HCT116 (cell line): ENCODE data around the gene GCK. TPM values are rescaled to one million over a fixed set of nuclear protein-coding genes. Genes with fewer than 3 reads are reported as not detected.

Experiments used
- ATAC-seq: fragments of 200-7000 bp; cut with Tn5 transposase; 2 replicates; pipeline ENCODE4 v1.9.1; 2020; ENCODE audit warnings: mild to moderate bottlenecking, moderate library complexity
- BruUV-seq: library from RNA; stranded (reverse); fragments of 400-500 nt; replicated peaks from 2 replicates; lab custom pipeline; 2021; lab: Mats Ljungman, UMichigan
- CTCF ChIA-PET: fragments of 300-600 bp; sonication (Branson Sonifier 250); formaldehyde crosslinking; loops from one replicate; lab custom pipeline; 2021; ENCODE audit warnings: antibody characterized with exemption; lab: Charles Lee
- POLR2A ChIA-PET: fragments of 300-600, 350-600 bp; sonication (Branson Sonifier 250); formaldehyde crosslinking; loops from one replicate; lab custom pipeline; 2021; ENCODE audit warnings: antibody characterized with exemption; lab: Charles Lee
- RAD21 ChIA-PET, 2 experiments: fragments of 300-600 bp; sonication (Branson Sonifier 250); formaldehyde crosslinking; loops; one replicate each; lab custom pipeline; 2023; ENCODE audit warnings: low total read pairs in 2 of 2; ENCODE audit not compliant: uncharacterized antibody in 2 of 2, unreplicated experiment in 2 of 2, low non-redundant PET in 1 of 2; lab: Charles Lee
- DNase-seq: peaks from one replicate; pipeline ENCODE4 v3.0.0-alpha.2; 2010; ENCODE audit warnings: low read depth, low spot score
- H2AFZ ChIP-seq: fragments of 200-600 bp; shearing (Covaris generic), sonication (generic); 2 replicates; pipeline ENCODE4 v1.6.1; 2017; ENCODE audit warnings: low read depth, mixed run types, mixed read lengths, antibody characterized with exemption, low read length; ENCODE audit not compliant: poor library complexity, severe bottlenecking
- H3K27ac ChIP-seq: 2 replicates; pipeline ENCODE4 v1.5.1; 2012; ENCODE audit warnings: low read depth, low read length
- H3K27me3 ChIP-seq: fragments of 200-600 bp; sonication (generic); 2 replicates; pipeline ENCODE4 v1.6.1; 2016; ENCODE audit warnings: mixed run types, low read length, mixed read lengths; ENCODE audit not compliant: insufficient read depth
- H3K36me3 ChIP-seq, 2 experiments: fragments of 200-500 bp in 1 of 2; fragments of 200-600 bp in 1 of 2; sonication (Bioruptor generic) in 1 of 2; sonication (generic) in 1 of 2; 2 replicates each; pipeline versions ENCODE4 v1.5.1 to v1.6.1; 2014 to 2016; ENCODE audit warnings: low read length in 2 of 2, inconsistent platforms in 1 of 2, mixed read lengths in 1 of 2, mixed run types in 1 of 2; ENCODE audit not compliant: insufficient read depth in 2 of 2, control insufficient read depth in 1 of 2
- H3K4me1 ChIP-seq, 2 experiments: fragments of 200-600 bp in 1 of 2; sonication (generic) in 1 of 2; 2 replicates each; pipeline versions ENCODE4 v1.5.1 to v1.6.1; 2012 to 2017; ENCODE audit warnings: low read length in 2 of 2, inconsistent platforms in 1 of 2, mild to moderate bottlenecking in 1 of 2, mixed read lengths in 1 of 2, mixed run types in 1 of 2, moderate library complexity in 1 of 2; ENCODE audit not compliant: insufficient read depth in 2 of 2, control insufficient read depth in 1 of 2
- H3K4me2 ChIP-seq: fragments of 200-600 bp; sonication (generic); 2 replicates; pipeline ENCODE4 v1.6.1; 2017; ENCODE audit warnings: mixed run types, low read length, mixed read lengths
- H3K4me3 ChIP-seq, 2 experiments: fragments of 200-600 bp in 1 of 2; sonication (generic) in 1 of 2; replicated peaks in 1 of 2; 2 replicates each; pipeline ENCODE4 v1.5.1; 2011 to 2016; ENCODE audit warnings: low read length in 2 of 2, control low read depth in 1 of 2, low read depth in 1 of 2, mild to moderate bottlenecking in 1 of 2, mixed read lengths in 1 of 2, mixed run types in 1 of 2
- H3K79me2 ChIP-seq: fragments of 200-600 bp; sonication (generic); 2 replicates; pipeline ENCODE4 v1.6.1; 2017; ENCODE audit warnings: mild to moderate bottlenecking, mixed run types, low read length, moderate library complexity, mixed read lengths; ENCODE audit not compliant: insufficient read depth
- H3K9ac ChIP-seq: fragments of 200-600 bp; sonication (generic); 2 replicates; pipeline ENCODE4 v1.6.1; 2016; ENCODE audit warnings: low read length, mixed read lengths
- H3K9me2 ChIP-seq: fragments of 200-600 bp; sonication (generic), shearing (Covaris generic); 2 replicates; pipeline ENCODE4 v1.6.1; 2017; ENCODE audit warnings: mixed run types, mild to moderate bottlenecking, moderate library complexity; ENCODE audit not compliant: insufficient read depth
- H3K9me3 ChIP-seq, 2 experiments: fragments of 200-500 bp in 1 of 2; fragments of 200-600 bp in 1 of 2; sonication (Bioruptor generic) in 1 of 2; sonication (generic) in 1 of 2; 2 replicates each; pipeline ENCODE4 v1.6.1; 2014 to 2017; ENCODE audit warnings: low read length in 2 of 2, mixed read lengths in 2 of 2, inconsistent platforms in 1 of 2, low read depth in 1 of 2, mild to moderate bottlenecking in 1 of 2, mixed run types in 1 of 2, moderate library complexity in 1 of 2; ENCODE audit not compliant: control insufficient read depth in 1 of 2, insufficient read depth in 1 of 2
- H4K20me1 ChIP-seq: fragments of 200-600 bp; sonication (generic), shearing (Covaris generic); 2 replicates; pipeline ENCODE4 v1.6.1; 2017; ENCODE audit warnings: mixed run types, mild to moderate bottlenecking, moderate library complexity; ENCODE audit not compliant: insufficient read depth
- CBX3 ChIP-seq: IDR thresholded peaks from 2 replicates; pipeline ENCODE4 v1.6.1; 2012; ENCODE audit warnings: low read depth
- CTCF ChIP-seq, 3 experiments: fragments of 200-600 bp in 1 of 3; sonication (generic) in 1 of 3; IDR thresholded peaks in 2 of 3; conservative IDR thresholded peaks in 1 of 3; 2 replicates each; pipeline ENCODE4 v1.5.1; 2012 to 2017; ENCODE audit warnings: low read depth in 2 of 3, low read length in 2 of 3, antibody characterized with exemption in 1 of 3, borderline replicate concordance in 1 of 3, control low read depth in 1 of 3, mild to moderate bottlenecking in 1 of 3, mixed read lengths in 1 of 3, mixed run types in 1 of 3, moderate library complexity in 1 of 3; ENCODE audit not compliant: insufficient read depth in 1 of 3
- EZH2 ChIP-seq: fragments of 200-600 bp; sonication (generic); IDR thresholded peaks from 2 replicates; pipeline ENCODE4 v1.6.1; 2017; ENCODE audit warnings: antibody characterized with exemption, mixed run types
- EZH2phosphoT487 ChIP-seq: fragments of 200-600 bp; IDR thresholded peaks from 2 replicates; pipeline ENCODE4 v1.6.1; 2018; ENCODE audit warnings: antibody characterized with exemption, borderline replicate concordance
- FOSL1 ChIP-seq: IDR thresholded peaks from 2 replicates; pipeline ENCODE4 v1.6.1; 2012; ENCODE audit warnings: low read depth
- JUND ChIP-seq: IDR thresholded peaks from 2 replicates; pipeline ENCODE4 v1.6.1; 2012
- POLR2A ChIP-seq: IDR thresholded peaks from 2 replicates; pipeline ENCODE4 v1.7.0; 2011; ENCODE audit warnings: borderline replicate concordance; ENCODE audit not compliant: insufficient read depth, insufficient read length; ENCODE audit errors: extremely low read depth
- POLR2AphosphoS5 ChIP-seq: IDR thresholded peaks from 2 replicates; pipeline ENCODE4 v1.6.1; 2011; ENCODE audit warnings: mild to moderate bottlenecking, low read depth, low read length, moderate library complexity
- RAD21 ChIP-seq: IDR thresholded peaks from 2 replicates; pipeline ENCODE4 v1.6.1; 2012; ENCODE audit warnings: low read depth, mild to moderate bottlenecking
- SIN3A ChIP-seq: IDR thresholded peaks from 2 replicates; pipeline ENCODE4 v1.6.1; 2012; ENCODE audit warnings: low read depth
- SP1 ChIP-seq: IDR thresholded peaks from 2 replicates; pipeline ENCODE4 v1.6.1; 2012; ENCODE audit warnings: low read depth
- TCF7L2 ChIP-seq: IDR thresholded peaks from 2 replicates; pipeline ENCODE4 v1.7.0; 2011; ENCODE audit warnings: borderline replicate concordance, inconsistent platforms; ENCODE audit not compliant: insufficient read depth, insufficient read length; ENCODE audit errors: extremely low read depth
- YY1 ChIP-seq: IDR thresholded peaks from 2 replicates; pipeline ENCODE4 v1.6.1; 2011; ENCODE audit warnings: low read length, low read depth, moderate library complexity, mild to moderate bottlenecking; ENCODE audit not compliant: insufficient replicate concordance; ENCODE audit errors: extremely low read depth
- ZFX ChIP-seq: fragments of 450-650 bp; IDR thresholded peaks from 2 replicates; pipeline ENCODE4 v1.6.1; 2017
- ZNF274 ChIP-seq: fragments of 200-500 bp; sonication (Bioruptor generic); IDR thresholded peaks from 2 replicates; pipeline ENCODE4 v1.6.1; 2014; ENCODE audit warnings: mild to moderate bottlenecking, low read depth, low read length, inconsistent platforms
- intact Hi-C: fragments of 100-400 bp; cut with micrococcal nuclease; formaldehyde crosslinking; loops from 2 replicates; pipeline ENCODE4 v1.10.0; 2022
- total RNA-seq: library from RNA; stranded (reverse); gene quantifications from one replicate; pipeline ENCODE4 v1.2.1, GENCODE V29; 2021; ENCODE audit not compliant: unreplicated experiment
- TF ChIP-seq, protein P1 (sequence below): IDR thresholded peaks from 2 replicates; pipeline ENCODE4 v1.6.1; 2012
- TF ChIP-seq, protein P2 (sequence below): IDR thresholded peaks from 2 replicates; pipeline ENCODE4 v1.6.1; 2012
- TF ChIP-seq, protein P3 (sequence below): IDR thresholded peaks from 2 replicates; pipeline ENCODE4 v1.6.1; 2011; ENCODE audit warnings: mild to moderate bottlenecking, low read length, moderate library complexity; ENCODE audit not compliant: insufficient replicate concordance; ENCODE audit errors: extremely low read depth
- TF ChIP-seq, protein P4 (sequence below): IDR thresholded peaks from 2 replicates; pipeline ENCODE4 v1.6.1; 2012; ENCODE audit warnings: low read depth

The GCK gene
- total RNA-seq, 1 experiment from 2014 or later: 0.34 TPM

DNA sequence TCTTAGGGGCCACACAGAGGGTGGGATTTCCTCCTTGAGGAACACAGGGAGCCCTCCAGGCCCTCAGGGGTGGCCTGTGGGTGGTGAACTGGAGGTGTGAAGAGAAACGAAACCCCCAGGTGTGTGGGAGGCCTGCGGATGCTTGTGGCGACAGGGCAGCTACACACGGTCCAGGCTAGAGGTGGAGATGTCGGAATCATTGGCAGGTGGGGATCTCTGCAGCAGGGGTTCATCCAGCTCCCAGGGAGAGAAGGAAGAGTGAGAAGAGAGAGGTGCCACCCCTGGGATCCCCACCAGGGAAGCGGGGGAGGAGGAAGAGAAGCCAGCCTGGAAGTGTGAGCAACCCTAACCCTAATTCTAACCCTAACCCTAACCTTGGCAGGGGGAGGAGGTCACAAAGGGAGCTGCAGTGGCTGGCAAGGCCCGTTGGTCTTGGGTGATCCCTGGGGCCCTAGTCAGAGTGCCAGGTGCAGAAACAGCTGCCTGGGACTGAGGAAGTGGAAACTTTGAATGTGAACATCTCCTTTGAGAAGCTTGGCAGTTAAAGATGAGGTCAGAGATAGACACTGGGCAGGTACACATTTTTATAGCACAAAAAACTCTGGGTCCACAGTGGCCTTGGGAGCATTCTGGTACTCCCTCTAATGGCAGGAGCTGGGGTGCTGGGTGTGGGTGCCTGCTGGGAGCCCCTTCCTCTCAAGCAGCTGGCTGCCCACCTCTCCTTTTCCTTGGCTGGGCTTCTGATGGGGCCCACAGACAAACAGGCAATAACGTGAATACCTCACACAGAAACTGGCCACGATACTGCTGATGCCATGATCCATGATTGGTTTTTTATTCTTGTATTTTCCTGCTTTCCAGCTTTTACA lies 91.9 kb downstream of the GCK start:
- ChIA-PET RAD21 (no interaction called here), POLR2A (interaction anchor here (1.5 kb wide), 1 partner anchor 13 kb away, joined by 3 read pairs; no protein-coding TSS in a partner anchor), CTCF (no interaction called here)
- TF ChIP-seq TCF7L2 (no peak), CTCF (IDR thresholded peaks at IDR 0.05 in 2 of 3, conservative IDR thresholded peaks at IDR 0.05 in 1 of 3; ENCODE audit: borderline replicate concordance in 1 of 3, insufficient read depth in 1 of 3, low read depth in 2 of 3, low read length in 2 of 3) (no peak), POLR2A (no peak), SP1 (no peak), SIN3A (no peak), JUND (no peak), EZH2phosphoT487 (no peak), EZH2 (no peak), CBX3 (no peak), ZNF274 (no peak), RAD21 (no peak), ZFX (no peak), POLR2AphosphoS5 (no peak), FOSL1 (no peak), YY1 (no peak)
- TF ChIP-seq, protein P1, sequence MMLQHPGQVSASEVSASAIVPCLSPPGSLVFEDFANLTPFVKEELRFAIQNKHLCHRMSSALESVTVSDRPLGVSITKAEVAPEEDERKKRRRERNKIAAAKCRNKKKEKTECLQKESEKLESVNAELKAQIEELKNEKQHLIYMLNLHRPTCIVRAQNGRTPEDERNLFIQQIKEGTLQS: no peak
- TF ChIP-seq, protein P2, sequence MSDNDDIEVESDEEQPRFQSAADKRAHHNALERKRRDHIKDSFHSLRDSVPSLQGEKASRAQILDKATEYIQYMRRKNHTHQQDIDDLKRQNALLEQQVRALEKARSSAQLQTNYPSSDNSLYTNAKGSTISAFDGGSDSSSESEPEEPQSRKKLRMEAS: no peak
- TF ChIP-seq, protein P3, sequence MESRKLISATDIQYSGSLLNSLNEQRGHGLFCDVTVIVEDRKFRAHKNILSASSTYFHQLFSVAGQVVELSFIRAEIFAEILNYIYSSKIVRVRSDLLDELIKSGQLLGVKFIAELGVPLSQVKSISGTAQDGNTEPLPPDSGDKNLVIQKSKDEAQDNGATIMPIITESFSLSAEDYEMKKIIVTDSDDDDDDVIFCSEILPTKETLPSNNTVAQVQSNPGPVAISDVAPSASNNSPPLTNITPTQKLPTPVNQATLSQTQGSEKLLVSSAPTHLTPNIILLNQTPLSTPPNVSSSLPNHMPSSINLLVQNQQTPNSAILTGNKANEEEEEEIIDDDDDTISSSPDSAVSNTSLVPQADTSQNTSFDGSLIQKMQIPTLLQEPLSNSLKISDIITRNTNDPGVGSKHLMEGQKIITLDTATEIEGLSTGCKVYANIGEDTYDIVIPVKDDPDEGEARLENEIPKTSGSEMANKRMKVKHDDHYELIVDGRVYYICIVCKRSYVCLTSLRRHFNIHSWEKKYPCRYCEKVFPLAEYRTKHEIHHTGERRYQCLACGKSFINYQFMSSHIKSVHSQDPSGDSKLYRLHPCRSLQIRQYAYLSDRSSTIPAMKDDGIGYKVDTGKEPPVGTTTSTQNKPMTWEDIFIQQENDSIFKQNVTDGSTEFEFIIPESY: no peak
- TF ChIP-seq, protein P4, sequence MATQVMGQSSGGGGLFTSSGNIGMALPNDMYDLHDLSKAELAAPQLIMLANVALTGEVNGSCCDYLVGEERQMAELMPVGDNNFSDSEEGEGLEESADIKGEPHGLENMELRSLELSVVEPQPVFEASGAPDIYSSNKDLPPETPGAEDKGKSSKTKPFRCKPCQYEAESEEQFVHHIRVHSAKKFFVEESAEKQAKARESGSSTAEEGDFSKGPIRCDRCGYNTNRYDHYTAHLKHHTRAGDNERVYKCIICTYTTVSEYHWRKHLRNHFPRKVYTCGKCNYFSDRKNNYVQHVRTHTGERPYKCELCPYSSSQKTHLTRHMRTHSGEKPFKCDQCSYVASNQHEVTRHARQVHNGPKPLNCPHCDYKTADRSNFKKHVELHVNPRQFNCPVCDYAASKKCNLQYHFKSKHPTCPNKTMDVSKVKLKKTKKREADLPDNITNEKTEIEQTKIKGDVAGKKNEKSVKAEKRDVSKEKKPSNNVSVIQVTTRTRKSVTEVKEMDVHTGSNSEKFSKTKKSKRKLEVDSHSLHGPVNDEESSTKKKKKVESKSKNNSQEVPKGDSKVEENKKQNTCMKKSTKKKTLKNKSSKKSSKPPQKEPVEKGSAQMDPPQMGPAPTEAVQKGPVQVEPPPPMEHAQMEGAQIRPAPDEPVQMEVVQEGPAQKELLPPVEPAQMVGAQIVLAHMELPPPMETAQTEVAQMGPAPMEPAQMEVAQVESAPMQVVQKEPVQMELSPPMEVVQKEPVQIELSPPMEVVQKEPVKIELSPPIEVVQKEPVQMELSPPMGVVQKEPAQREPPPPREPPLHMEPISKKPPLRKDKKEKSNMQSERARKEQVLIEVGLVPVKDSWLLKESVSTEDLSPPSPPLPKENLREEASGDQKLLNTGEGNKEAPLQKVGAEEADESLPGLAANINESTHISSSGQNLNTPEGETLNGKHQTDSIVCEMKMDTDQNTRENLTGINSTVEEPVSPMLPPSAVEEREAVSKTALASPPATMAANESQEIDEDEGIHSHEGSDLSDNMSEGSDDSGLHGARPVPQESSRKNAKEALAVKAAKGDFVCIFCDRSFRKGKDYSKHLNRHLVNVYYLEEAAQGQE: no peak

More for the DNA sequence above, 91.9 kb downstream of the GCK start:
- no peaks in the 10 kb centered on the region for H3K9me3 ChIP-seq
- BruUV-seq: no TSS peak
- no peaks in the 10 kb centered on the region for H3K9me2 ChIP-seq
- no peaks in the 10 kb centered on the region for H3K79me2 ChIP-seq
- H3K4me3 ChIP-seq: no peak overlapping the region
- no peaks in the 10 kb centered on the region for H4K20me1 ChIP-seq
- no peak overlapping the region for H3K9ac ChIP-seq
- no peak overlapping the region for H3K4me2 ChIP-seq
- H2AFZ ChIP-seq: no peak overlapping the region
- ATAC-seq (no peak), DNase-seq (no peak)
- no peaks in the 10 kb centered on the region for H3K4me1 ChIP-seq
- intact Hi-C loops: no loop called here
- H3K27ac ChIP-seq: no peak overlapping the region
- H3K36me3 ChIP-seq: no peaks in the 10 kb centered on the region
- H3K27me3 ChIP-seq: no peaks in the 10 kb centered on the region
